BLaER1 treated with 17β-estradiol and CSF1 and Interleukin-3, amounts not matched to agents 10 nM and 100 nM (cell line): Measurements from ENCODE around the gene POC1A.

Experiments
- H3K27ac ChIP-seq, 11 experiments: shearing (Covaris generic); formaldehyde crosslinking; 2 replicates each; pipeline ENCODE4 v1.8.1; 2022
- H3K27me3 ChIP-seq, 11 experiments: shearing (Covaris generic); formaldehyde crosslinking; 2 replicates each; pipeline ENCODE4 v1.8.1; 2022
- H3K36me3 ChIP-seq, 11 experiments: shearing (Covaris generic); formaldehyde crosslinking; 2 replicates each; pipeline ENCODE4 v1.8.1; 2022
- H3K4me1 ChIP-seq, 10 experiments: shearing (Covaris generic); formaldehyde crosslinking; 2 replicates each; pipeline ENCODE4 v1.8.1; 2022
- H3K4me2 ChIP-seq, 11 experiments: shearing (Covaris generic); formaldehyde crosslinking; 2 replicates each; pipeline ENCODE4 v1.8.1; 2022
- H3K4me3 ChIP-seq, 10 experiments: shearing (Covaris generic); formaldehyde crosslinking; 2 replicates each; pipeline ENCODE4 v1.8.1; 2022
- H3K9ac ChIP-seq, 11 experiments: shearing (Covaris generic); formaldehyde crosslinking; 2 replicates each; pipeline ENCODE4 v1.8.1; 2022
- H3K9me3 ChIP-seq, 11 experiments: shearing (Covaris generic); formaldehyde crosslinking; replicated peaks in 1 of 11; 2 replicates each; pipeline ENCODE4 v1.8.1; 2022
- H4K20me1 ChIP-seq, 11 experiments: shearing (Covaris generic); formaldehyde crosslinking; 2 replicates each; pipeline ENCODE4 v1.8.1; 2022
- Cebpa-rat ChIP-seq, 11 experiments: shearing (Covaris generic); IDR thresholded peaks; 2 replicates each; pipeline ENCODE4 v1.8.1; 2022

The POC1A gene

DNA sequence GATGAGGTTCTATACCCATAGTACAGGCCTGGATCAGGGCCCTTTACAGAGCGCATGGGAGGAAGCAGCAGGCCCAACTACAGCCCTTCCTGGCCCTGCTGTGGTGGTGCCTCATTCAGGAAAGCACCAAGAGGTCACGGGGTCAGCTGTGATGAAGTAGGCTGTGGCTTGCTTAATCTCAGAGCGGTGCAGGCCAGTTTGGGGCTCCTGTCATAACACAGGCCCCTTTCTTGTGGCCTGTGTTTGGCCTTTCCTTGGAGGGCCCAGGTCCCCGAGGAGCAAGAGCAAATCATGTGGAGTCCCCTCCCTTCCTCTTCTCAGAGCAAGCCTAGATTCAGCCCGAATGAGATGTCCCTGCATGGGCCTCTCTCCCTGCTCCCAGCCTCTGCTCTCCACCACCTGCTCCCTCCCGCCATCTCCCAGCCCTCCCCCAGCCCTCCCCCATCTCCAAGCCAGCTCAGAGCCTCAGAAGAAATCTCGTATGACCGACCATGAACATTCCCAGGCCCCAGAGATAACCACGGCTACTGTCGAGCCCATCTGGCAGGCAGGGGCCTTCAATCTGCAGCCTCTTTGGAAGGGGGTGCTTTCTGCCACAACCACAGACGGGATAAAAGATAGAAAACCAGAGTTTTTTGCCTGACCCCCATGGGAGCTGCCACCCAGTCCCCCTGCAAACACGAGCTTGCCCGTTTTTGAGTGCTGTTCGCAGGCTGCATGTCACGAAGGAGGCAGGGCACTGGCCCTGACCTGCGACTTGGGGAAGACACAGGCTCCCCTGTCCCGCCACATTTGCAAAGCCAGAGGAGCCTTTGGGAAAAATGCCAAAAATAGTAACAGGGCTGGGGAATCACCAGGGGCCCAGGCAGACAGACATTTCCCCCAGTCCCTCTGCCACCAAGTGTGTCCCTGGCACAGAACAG lies 65.5 kb downstream of the POC1A start:
- H3K4me1 ChIP-seq, result peaks cover 97 to 100% (median 100%) of the 10 kb centered on the region in 10 experiments

DNA sequence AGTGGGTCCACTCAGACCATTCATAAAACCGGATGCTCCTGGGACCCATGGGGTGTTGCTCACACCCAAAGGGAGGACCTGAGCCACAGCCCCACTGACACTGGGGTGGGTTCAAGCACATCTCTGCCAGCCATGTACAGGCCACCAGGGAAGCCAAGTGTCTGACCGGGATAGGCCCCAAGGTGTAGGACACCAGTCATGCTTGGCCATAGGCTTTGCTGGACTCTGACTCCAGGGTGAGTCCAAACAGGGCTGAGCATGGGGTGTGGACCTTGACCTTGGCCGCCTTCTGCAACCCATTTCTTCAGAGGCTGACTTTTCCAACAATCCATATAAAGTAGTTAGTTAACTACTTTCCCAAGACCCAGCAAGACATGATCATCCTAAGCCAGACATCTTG lies 66.5 kb downstream of the POC1A start:
- Histone ChIP-seq H3K4me1 (peaks cover 87 to 100% (median 99%) of the 10 kb centered on the region in 10 experiments), H3K27me3 (no peaks in the 10 kb centered on the region), H3K27ac (peak overlapping the region; percentile 54 to 84 (median 80)), H3K9ac (peak overlapping the region in 10 of 11 experiments; percentile 43 to 78 (median 66); a peak in 19 of 22 replicates), H4K20me1 (peaks cover 0 to 32% (median 0%) of the 10 kb centered on the region in 11 experiments; a peak in 6 of 22 replicates), H3K4me3 (peak overlapping the region in 4 of 10 experiments; percentile 2 to 48 (median 35); a peak in 6 of 20 replicates), H3K36me3 (peaks cover 0 to 11% (median 0%) of the 10 kb centered on the region in 11 experiments; a peak in 3 of 22 replicates), H3K4me2 (peak overlapping the region; percentile 87 to 96 (median 92)), H3K9me3 (no peaks in the 10 kb centered on the region)
- no peak for TF ChIP-seq Cebpa-rat (IDR thresholded peaks at IDR 0.05)

More for the DNA sequence above, 65.5 kb downstream of the POC1A start:
- peak overlapping the region; percentile 54 to 84 (median 80) for H3K27ac ChIP-seq
- H3K36me3 ChIP-seq, result peaks cover 0 to 12% (median 0%) of the 10 kb centered on the region in 11 experiments; a peak in 5 of 22 replicates
- H4K20me1 ChIP-seq, result peaks cover 0 to 29% (median 0%) of the 10 kb centered on the region in 11 experiments; a peak in 5 of 22 replicates
- TF ChIP-seq Cebpa-rat (IDR thresholded peaks at IDR 0.05), result peak in 5 of 11 experiments; percentile 19 to 45 (median 33); a peak in 3 of 22 replicates
- no peaks in the 10 kb centered on the region for H3K9me3 ChIP-seq
- H3K4me3 ChIP-seq, result peak overlapping the region in 4 of 10 experiments; percentile 7 to 37 (median 22); a peak in 6 of 20 replicates
- H3K4me2 ChIP-seq, result peak overlapping the region; percentile 87 to 96 (median 92)
- no peaks in the 10 kb centered on the region for H3K27me3 ChIP-seq
- peak overlapping the region in 10 of 11 experiments; percentile 43 to 78 (median 66); a peak in 20 of 22 replicates for H3K9ac ChIP-seq

DNA sequence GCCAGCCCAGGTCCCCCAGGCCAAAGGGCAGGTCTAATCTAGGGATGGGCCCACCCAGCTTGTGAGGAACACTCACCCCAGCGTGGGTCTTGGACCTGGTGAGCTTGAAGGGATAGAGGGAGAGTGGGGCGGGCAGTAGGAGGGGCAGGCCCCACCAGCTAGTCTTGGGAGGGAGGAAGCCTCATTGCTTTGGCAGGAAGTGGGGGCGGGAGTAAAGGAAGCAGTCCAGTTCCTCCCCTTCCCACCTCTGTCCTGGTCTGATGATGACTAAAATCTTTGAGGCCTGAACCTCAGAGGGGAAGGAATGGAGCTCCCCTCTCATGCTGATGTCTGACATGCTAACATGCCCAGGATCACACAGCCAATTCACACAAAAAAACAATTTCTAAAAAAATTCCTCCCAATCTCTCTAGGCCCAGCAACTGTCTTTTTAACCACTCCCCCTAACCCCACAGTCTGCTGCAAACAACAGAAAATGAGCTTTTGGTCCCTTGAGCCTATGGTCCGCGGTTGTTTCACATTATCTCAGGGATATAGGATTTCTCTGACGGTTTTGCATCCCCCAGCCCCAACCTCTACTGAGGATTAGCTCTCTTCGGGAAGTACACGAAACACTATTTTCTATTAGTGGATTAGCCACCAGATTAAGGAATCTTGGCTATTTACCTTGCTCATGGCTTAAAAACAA lies 67.1 kb downstream of the POC1A start:
- Histone ChIP-seq H4K20me1 (peaks cover 0 to 36% (median 0%) of the 10 kb centered on the region in 11 experiments; a peak in 8 of 22 replicates), H3K27me3 (no peaks in the 10 kb centered on the region), H3K4me2 (peak overlapping the region; percentile 87 to 96 (median 92)), H3K9me3 (no peaks in the 10 kb centered on the region), H3K36me3 (peaks cover 0 to 15% (median 0%) of the 10 kb centered on the region in 11 experiments; a peak in 3 of 22 replicates), H3K4me3 (peak overlapping the region in 6 of 10 experiments; percentile 27 to 48 (median 34); a peak in 7 of 20 replicates), H3K9ac (peak overlapping the region in 10 of 11 experiments; percentile 22 to 78 (median 66); a peak in 18 of 22 replicates), H3K27ac (peak overlapping the region; percentile 54 to 84 (median 80); a peak in 21 of 22 replicates), H3K4me1 (peaks cover 81 to 99% (median 95%) of the 10 kb centered on the region in 10 experiments)
- TF ChIP-seq Cebpa-rat (IDR thresholded peaks at IDR 0.05), result no peak

DNA sequence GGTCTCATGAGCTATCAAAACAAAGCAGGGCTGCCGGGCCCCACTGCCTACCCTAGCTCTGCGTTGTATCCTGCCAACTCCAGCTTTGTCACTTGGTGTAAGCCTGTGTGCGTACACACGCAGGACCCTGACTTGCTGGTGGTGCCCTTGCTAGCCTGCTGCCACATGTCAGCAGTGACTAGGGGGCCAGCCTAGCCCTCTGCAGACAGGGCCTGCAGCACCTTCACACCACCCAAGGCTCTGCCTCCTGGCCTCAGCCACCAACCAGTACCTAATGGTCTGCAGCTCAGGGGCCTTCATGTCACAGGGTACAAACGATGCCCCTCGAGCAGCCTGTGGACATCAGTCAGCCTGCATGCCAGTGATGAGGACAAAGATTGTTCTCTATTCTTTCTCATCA lies 67.8 kb downstream of the POC1A start:
- Histone ChIP-seq H3K4me3 (peak overlapping the region in 3 of 10 experiments; percentile 27 to 37 (median 35); a peak in 2 of 20 replicates), H3K36me3 (peaks cover 0 to 20% (median 0%) of the 10 kb centered on the region in 11 experiments; a peak in 3 of 22 replicates), H3K9ac (peak overlapping the region in 9 of 11 experiments; percentile 12 to 78 (median 68); a peak in 15 of 22 replicates), H3K27ac (peak overlapping the region in 10 of 11 experiments; percentile 72 to 84 (median 80); a peak in 20 of 22 replicates), H3K4me2 (peak overlapping the region; percentile 87 to 96 (median 92)), H3K27me3 (no peaks in the 10 kb centered on the region), H3K9me3 (no peaks in the 10 kb centered on the region), H3K4me1 (peaks cover 74 to 99% (median 88%) of the 10 kb centered on the region in 10 experiments), H4K20me1 (peaks cover 0 to 42% (median 0%) of the 10 kb centered on the region in 11 experiments; a peak in 8 of 22 replicates)
- no peak for TF ChIP-seq Cebpa-rat (IDR thresholded peaks at IDR 0.05)

DNA sequence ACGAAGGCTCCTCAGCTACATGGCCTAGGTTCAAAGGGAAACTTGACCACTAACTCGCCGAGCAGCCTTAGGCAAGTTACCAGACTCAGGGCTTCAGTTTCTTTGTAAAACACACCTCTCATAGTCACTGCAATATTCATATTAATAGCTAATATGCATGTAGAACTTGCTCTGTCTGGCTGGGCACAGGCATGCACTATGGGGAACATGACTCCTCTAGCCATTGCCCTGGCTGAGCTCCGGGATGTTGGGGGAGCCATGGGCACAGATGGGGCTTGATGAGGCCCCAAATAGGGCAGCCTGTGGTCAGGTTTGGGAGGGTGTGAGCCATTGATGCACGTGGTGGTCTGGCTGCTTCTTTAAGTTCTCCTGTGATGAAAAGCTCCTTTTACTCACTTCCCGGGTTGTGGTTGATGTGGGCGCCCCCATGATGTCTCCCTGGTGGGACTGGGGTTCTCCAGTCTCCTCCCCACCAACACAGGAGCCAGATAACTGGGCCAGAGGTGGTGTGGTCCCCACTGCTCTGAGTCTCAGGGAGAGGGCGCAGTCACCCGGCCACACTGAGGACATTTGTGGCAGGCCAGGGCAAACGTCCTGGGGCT lies 68.4 kb downstream of the POC1A start:
- peak overlapping the region in 10 of 11 experiments; percentile 72 to 84 (median 80); a peak in 17 of 22 replicates for H3K27ac ChIP-seq
- peak overlapping the region; percentile 87 to 96 (median 92) for H3K4me2 ChIP-seq
- no peak for TF ChIP-seq Cebpa-rat (IDR thresholded peaks at IDR 0.05)
- peaks cover 68 to 92% (median 81%) of the 10 kb centered on the region in 10 experiments for H3K4me1 ChIP-seq
- H3K27me3 ChIP-seq, result no peaks in the 10 kb centered on the region
- H3K9ac ChIP-seq, result peak overlapping the region in 8 of 11 experiments; percentile 12 to 78 (median 68); a peak in 11 of 22 replicates
- peaks cover 0 to 26% (median 0%) of the 10 kb centered on the region in 11 experiments; a peak in 6 of 22 replicates for H3K36me3 ChIP-seq
- peaks cover 0 to 49% (median 0%) of the 10 kb centered on the region in 11 experiments; a peak in 9 of 22 replicates for H4K20me1 ChIP-seq
- peak overlapping the region in 1 of 10 experiments; percentile 10; a peak in 1 of 20 replicates for H3K4me3 ChIP-seq
- H3K9me3 ChIP-seq, result no peaks in the 10 kb centered on the region

DNA sequence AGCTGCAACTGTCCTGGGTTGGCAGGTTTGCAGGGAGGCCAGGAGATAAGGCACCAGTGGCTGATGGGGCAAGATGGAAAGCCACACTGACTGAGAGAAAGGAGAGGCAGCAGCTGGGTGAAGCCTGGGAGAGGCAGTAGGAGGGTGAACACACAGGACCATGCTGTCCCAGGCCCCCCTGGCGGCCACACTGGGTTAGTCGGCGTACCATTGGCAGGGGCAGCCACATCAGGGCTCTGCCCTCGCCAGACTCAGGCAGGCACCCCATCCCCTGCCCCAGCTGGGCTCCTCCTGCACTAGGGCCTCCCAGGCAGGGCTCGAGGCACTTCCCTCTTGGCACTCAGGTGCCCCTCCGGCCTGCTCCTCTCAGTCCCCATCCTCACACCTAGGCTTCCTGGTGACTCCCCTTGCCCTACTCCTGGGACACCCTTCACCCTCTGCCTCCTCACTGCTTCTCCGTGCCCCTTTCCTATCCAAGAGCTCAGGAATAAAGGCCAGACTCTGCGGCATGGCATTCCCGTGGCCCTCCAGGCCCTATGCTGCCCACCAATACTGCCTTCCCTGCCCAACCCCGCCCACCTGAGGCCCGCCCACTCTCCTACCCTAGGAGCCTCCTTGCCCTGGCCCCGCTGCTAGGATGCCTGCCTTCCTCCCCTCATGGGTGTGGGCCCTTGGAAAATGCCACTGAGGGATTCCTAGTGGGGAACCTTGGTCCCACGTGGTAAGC lies 69.1 kb downstream of the POC1A start:
- H3K9ac ChIP-seq, result peak overlapping the region in 5 of 11 experiments; percentile 21 to 71 (median 68); a peak in 7 of 22 replicates
- peak overlapping the region; percentile 87 to 96 (median 92) for H3K4me2 ChIP-seq

More for the DNA sequence above, 69.1 kb downstream of the POC1A start:
- H3K27ac ChIP-seq, result peak overlapping the region in 8 of 11 experiments; percentile 72 to 84 (median 81); a peak in 13 of 22 replicates
- peaks cover 61 to 86% (median 75%) of the 10 kb centered on the region in 10 experiments for H3K4me1 ChIP-seq
- peaks cover 0 to 32% (median 6%) of the 10 kb centered on the region in 11 experiments; a peak in 8 of 22 replicates for H3K36me3 ChIP-seq
- no peak for TF ChIP-seq Cebpa-rat (IDR thresholded peaks at IDR 0.05)
- no peaks in the 10 kb centered on the region for H3K27me3 ChIP-seq
- no peak overlapping the region for H3K4me3 ChIP-seq
- H4K20me1 ChIP-seq, result peaks cover 0 to 54% (median 0%) of the 10 kb centered on the region in 11 experiments; a peak in 9 of 22 replicates
- H3K9me3 ChIP-seq, result no peaks in the 10 kb centered on the region
